GM18502 (cell line): ENCODE data around the gene ANTXR1.

Experiments
- ATAC-seq: cut with Tn5 transposase; IDR thresholded peaks from one replicate; pipeline ENCODE4 v1.9.1; 2021; ENCODE audit warnings: mild to moderate bottlenecking; ENCODE audit not compliant: unreplicated experiment, poor library complexity

Gene ANTXR1

DNA sequence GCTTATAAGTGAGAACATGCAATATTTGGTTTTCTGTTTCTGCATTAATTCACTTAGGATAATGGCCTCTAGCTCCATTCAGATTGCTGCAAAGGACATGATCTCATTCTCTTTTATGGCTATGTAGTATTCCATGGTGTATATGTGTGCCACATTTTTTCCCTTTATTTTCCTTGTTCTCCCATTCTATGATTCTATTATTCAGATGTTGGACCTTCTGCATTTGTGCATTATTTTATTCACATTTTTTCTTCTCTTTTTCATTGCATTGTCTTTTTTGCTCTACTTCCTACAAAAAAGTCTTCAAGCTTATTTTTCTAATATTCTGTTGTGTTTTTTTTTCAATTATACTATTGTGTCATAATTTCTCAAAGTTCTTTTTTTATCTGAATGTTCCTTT, 11.1 kb upstream of the ANTXR1 start:
- no peak for ATAC-seq

- no peak for ATAC-seq
These were observed 9.2 kb upstream of the ANTXR1 start for GRCh38 chr2:69003731-69004130.

GRCh38 chr2:69007169-69007568, 5.8 kb upstream of the ANTXR1 start:
- ATAC-seq = no peak

- ATAC-seq = no peak
These were observed 5.4 kb upstream of the ANTXR1 start for GRCh38 chr2:69007603-69008002.

DNA sequence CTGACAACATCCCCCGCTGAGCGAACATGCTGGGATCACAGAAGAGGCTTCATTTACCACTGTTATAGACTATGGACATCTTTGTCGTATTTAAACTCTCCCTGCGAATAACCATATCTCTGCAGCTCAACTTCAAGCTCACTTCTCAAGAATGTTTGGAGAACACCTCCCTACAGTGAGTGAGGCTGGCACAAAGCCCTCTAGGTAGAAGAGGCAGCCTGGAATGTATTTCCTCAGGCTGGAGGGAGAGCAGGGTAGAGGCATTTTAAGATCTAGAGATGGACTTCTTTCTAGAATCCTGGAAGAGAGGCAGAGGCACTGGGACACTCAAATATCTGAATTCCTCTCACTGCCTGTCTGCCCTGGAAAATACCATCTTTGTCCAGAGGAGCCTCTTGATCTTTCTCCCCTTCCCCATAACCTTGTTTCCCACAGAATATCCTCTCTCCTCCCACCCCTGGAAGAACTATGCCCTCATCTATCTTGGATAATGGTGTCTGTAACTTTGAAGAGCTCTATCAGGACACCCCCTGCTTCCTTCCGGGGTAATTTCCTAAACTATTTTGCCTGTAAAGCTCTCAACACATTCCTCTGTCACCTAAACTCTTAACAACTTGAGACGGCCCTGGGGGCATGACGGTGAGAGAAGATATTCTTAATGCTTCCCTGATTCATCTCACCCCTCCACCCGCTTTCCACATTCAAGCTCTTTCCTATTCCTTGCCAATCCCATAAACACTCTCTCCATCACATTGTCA, 2.4 kb upstream of the ANTXR1 start:
- ATAC-seq = no peak

DNA sequence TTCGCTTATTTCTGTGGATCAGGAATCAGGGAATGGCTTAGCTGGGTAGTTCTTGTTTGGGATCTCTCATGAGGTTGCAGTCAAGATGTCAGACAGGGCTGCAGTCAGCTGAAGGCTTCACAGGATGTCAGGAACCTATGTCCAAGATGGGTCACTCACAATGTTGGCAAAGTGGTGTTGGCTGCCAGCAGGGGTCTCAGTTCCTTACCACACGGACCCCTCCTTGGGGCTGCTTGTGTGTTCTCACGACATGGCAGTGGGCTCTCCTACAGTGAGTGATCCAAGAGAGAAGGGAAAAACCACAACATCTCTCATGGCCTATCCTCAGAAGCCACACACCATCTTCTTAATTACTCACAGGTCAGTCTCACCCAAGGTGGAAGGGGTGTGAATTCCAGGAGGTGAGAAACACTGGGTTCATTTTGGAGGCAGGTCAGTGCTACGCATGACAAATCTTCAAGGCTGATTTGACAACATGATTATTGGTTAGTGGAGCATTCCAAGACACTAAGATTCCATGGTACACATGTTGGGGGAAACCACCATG, 1.3 kb upstream of the ANTXR1 start:
- no peak for ATAC-seq

- ATAC-seq = no peak
These were observed 453 bp upstream of the ANTXR1 start for GRCh38 chr2:69012310-69013141.

DNA sequence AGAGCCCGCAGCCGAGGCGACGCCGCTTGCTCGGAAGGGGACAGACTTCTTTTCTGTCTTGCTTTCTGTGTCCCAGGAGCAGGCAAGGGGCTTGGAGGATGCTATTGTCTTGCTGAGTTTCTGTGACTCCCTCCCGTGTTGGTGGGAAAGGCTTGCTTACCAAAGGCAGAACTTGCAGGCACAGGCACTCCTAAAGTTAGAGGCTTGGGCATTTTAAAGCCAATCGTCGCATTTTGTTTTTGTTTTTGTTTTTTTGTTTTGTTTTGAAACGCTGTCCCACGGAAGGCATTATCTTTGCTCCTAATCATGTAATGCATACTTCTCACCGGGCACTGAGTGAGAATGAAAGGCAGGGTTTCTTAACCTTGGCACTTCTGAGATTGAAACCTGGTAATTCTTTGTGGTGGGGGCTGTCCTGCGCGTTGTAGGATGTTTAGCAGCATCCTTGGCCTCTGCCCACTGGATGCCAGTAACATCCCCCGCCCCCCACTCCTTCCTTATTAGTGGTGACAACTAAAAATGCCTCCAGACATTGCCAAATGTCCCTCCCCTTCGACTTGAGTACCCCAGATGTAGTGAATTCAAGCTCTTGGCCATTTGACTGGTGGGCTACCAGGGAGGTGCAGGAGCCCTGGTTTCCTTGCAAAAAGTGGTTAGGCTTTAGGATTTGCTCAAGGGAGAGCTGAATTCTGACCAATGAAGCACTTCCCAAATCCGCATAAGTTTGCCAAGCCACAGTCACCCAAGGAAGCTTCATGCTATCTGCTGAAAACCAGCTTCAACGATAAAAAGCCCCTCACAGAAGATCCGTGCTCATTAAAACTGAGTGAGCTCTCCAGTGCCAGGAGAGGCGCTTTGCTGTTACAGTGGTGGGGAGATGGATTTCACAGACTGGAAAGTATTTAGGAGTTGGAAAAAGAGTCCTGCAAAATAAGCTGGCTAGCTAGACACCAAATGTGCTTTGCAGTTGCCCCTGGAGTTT, 1.2 kb downstream of the ANTXR1 start:
- no peak for ATAC-seq

DNA sequence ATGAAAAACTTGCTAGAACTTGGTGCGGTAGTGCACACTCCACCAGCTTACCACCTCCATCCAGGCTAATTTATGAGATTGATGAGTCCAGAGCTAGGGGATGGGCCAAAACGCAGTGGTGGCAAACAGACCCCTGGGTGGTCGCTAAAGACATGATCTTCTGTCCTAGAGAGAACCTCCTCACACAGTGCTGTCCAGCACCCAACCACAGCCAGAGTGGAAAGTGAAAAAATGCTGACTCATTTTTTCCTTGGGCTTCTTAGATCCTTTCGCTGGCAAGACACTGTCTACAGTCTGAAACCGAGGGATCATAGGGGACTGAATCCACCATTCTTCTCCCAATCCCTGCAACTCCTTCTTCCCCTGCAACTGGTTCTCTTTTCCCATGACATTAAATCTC, 4.1 kb downstream of the ANTXR1 start:
- ATAC-seq = no peak

- no peak for ATAC-seq
These were observed 4.9 kb downstream of the ANTXR1 start for GRCh38 chr2:69017835-69018234.

- no peak for ATAC-seq
These were observed 5.7 kb downstream of the ANTXR1 start for GRCh38 chr2:69018678-69019095.

DNA sequence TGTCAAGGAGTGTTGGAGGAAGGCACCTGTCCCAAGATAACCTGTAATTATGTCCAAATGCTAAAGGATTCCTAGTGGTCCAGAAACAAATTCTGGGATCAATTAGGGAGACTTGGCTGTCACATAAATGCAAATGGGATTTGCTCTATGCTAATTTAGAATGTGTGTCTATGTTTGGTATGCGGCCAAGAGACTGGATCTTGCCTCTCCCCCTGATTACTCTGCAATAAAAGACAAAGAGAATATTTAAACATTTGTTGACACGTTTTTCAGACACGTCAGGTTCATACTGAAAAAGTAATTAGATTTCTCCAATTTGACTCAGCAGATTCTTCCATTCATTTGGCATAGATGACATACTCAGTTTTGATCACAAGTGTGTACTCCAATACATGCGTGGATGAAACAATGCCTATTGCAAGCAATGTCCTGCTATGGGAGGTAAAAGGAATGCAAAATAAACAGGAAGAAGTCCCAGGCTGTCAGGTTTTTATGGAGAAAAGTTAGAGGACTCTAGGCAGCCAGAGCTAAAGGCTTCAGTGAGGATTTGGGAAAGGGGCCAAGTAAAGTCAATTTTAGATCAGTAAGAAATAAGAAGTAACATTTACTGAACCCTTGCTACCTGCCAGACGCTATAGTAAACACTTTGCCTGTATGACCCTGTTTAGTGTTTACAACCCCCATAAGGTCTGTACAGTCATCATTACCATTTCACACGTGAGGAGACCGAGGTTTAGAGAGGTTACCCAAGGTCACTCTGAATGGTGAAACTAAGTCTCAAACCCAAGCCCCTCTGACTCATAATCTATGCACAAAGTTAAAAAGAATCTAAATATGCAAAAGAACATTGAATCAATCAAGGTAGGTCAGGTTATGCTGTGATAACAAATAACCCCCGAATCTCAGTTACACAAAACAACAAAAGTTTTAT, 7.8 kb downstream of the ANTXR1 start:
- no peak for ATAC-seq

- no peak for ATAC-seq
These were observed 8.7 kb downstream of the ANTXR1 start for GRCh38 chr2:69021727-69022126.

GRCh38 chr2:69022548-69022947, 9.6 kb downstream of the ANTXR1 start:
- ATAC-seq = no peak

- no peak for ATAC-seq
These were observed 10.3 kb downstream of the ANTXR1 start for GRCh38 chr2:69023236-69023635.

- no peak for ATAC-seq
These were observed 13.0 kb downstream of the ANTXR1 start for GRCh38 chr2:69026026-69026425.

- ATAC-seq = no peak
These were observed 13.9 kb downstream of the ANTXR1 start for GRCh38 chr2:69026691-69027459.

GRCh38 chr2:69030800-69031428, 17.9 kb downstream of the ANTXR1 start:
- no peak for ATAC-seq
